Activated CD4-positive, alpha-beta T cell treated with anti-CD3 and anti-CD28 coated beads for 24 hours (primary cell): ENCODE measurements around the gene ABHD1.
"Not testable (repeated sequence)": the region's sequence is repeated elsewhere in the genome, so short reads cannot be mapped to it uniquely, and the experiment has no call there.

Experiments used
- DNase-seq, 2 donors: peaks; one replicate each; pipeline ENCODE4 v3.0.0-alpha.2; 2020; ENCODE audit warnings: low read depth in 2 of 2

The ABHD1 gene

GRCh38 chr2:27109083-27109482, 14.5 kb upstream of the ABHD1 start:
- DNase-seq, result no peak

- not testable (repeated sequence) for DNase-seq
Measured at GRCh38 chr2:27110603-27111352, 12.8 kb upstream of the ABHD1 start.

- not testable (repeated sequence) for DNase-seq
Measured at GRCh38 chr2:27111392-27112078, 12.1 kb upstream of the ABHD1 start.

- DNase-seq, result no peak
Measured at GRCh38 chr2:27115519-27115918, 8.1 kb upstream of the ABHD1 start.

- DNase-seq, result no peak
Measured at GRCh38 chr2:27117995-27118524, 5.6 kb upstream of the ABHD1 start.

- DNase-seq, result no peak
Measured at GRCh38 chr2:27118525-27119329, 4.9 kb upstream of the ABHD1 start, which contains the start of gene CGREF1. Gene CGREF1, minus strand, starts transcription at chr2:27119128. Its CDS starts 14,762 bp downstream, at chr2:27104366.

GRCh38 chr2:27119330-27119670, 4.3 kb upstream of the ABHD1 start:
- not testable (repeated sequence) for DNase-seq

GRCh38 chr2:27121906-27122305, 1.7 kb upstream of the ABHD1 start:
- DNase-seq, result no peak

GRCh38 chr2:27122791-27123190, 824 bp upstream of the ABHD1 start:
- DNase-seq, result no peak

GRCh38 chr2:27125104-27125503, 1.5 kb downstream of the ABHD1 start:
- no peak for DNase-seq

- no peak for DNase-seq
Measured at GRCh38 chr2:27126252-27126710, 2.7 kb downstream of the ABHD1 start.

GRCh38 chr2:27127883-27128667, 4.5 kb downstream of the ABHD1 start:
- no peak for DNase-seq

- no peak for DNase-seq
Measured at GRCh38 chr2:27128668-27129571, 5.3 kb downstream of the ABHD1 start.

- no peak for DNase-seq
Measured at GRCh38 chr2:27130396-27130795, 6.8 kb downstream of the ABHD1 start.

- no peak for DNase-seq
Measured at GRCh38 chr2:27131429-27131828, 7.8 kb downstream of the ABHD1 start.

GRCh38 chr2:27133195-27133875, 9.7 kb downstream of the ABHD1 start:
- DNase-seq, result no peak

- DNase-seq, result peak; percentile 97
Measured at GRCh38 chr2:27133905-27134780, 10.5 kb downstream of the ABHD1 start, which contains the start of gene PREB. Gene PREB, minus strand, starts transcription at chr2:27134636. Its CDS starts 215 bp downstream, at chr2:27134421.

GRCh38 chr2:27134781-27135477, 11.3 kb downstream of the ABHD1 start:
- no peak for DNase-seq
